GM08714 (cell line): ENCODE measurements around the gene VWF.

Source experiments
- H3K4me3 ChIP-seq: fragments of 200-500 bp; sonication (Bioruptor generic); 2 replicates; pipeline ENCODE4 v1.5.1; 2014; ENCODE audit warnings: mild to moderate bottlenecking, low read length, inconsistent platforms
- ZNF274 ChIP-seq: IDR thresholded peaks from 2 replicates; pipeline ENCODE4 v1.6.1; 2012; ENCODE audit warnings: mild to moderate bottlenecking, low read depth, low read length

Gene VWF

GRCh38 chr12:5976196-5976595 is 148.3 kb downstream of the VWF start:
- no peak overlapping the region for H3K4me3 ChIP-seq
- TF ChIP-seq ZNF274 = no peak

GRCh38 chr12:5973461-5974115 is 150.9 kb downstream of the VWF start:
- TF ChIP-seq ZNF274 = no peak

GRCh38 chr12:5972387-5972786 is 152.1 kb downstream of the VWF start:
- TF ChIP-seq ZNF274 = no peak
- no peak overlapping the region for H3K4me3 ChIP-seq

More at GRCh38 chr12:5973461-5974115, 150.9 kb downstream of the VWF start:
- no peak overlapping the region for H3K4me3 ChIP-seq

GRCh38 chr12:5971194-5971850 is 153.1 kb downstream of the VWF start:
- TF ChIP-seq ZNF274 = no peak
- H3K4me3 ChIP-seq = no peak overlapping the region

- TF ChIP-seq ZNF274 = no peak
- no peak overlapping the region for H3K4me3 ChIP-seq
Observed at GRCh38 chr12:5969974-5970690, 154.3 kb downstream of the VWF start.

GRCh38 chr12:5969156-5969973 is 155.1 kb downstream of the VWF start:
- TF ChIP-seq ZNF274 = no peak
- no peak overlapping the region for H3K4me3 ChIP-seq

GRCh38 chr12:5967645-5968415 is 156.6 kb downstream of the VWF start:
- TF ChIP-seq ZNF274 = no peak
- no peak overlapping the region for H3K4me3 ChIP-seq

- TF ChIP-seq ZNF274 = no peak
- no peak overlapping the region for H3K4me3 ChIP-seq
Observed at GRCh38 chr12:5966486-5967095, 157.9 kb downstream of the VWF start.

- TF ChIP-seq ZNF274 = no peak
- H3K4me3 ChIP-seq = no peak overlapping the region
Observed at GRCh38 chr12:5965950-5966383, 158.5 kb downstream of the VWF start.

- no peak overlapping the region for H3K4me3 ChIP-seq
- TF ChIP-seq ZNF274 = no peak
Observed at GRCh38 chr12:5964913-5965900, 159.3 kb downstream of the VWF start.

GRCh38 chr12:5963515-5963914 is 161.0 kb downstream of the VWF start:
- no peak for TF ChIP-seq ZNF274
- H3K4me3 ChIP-seq = no peak overlapping the region

- H3K4me3 ChIP-seq = no peak overlapping the region
- no peak for TF ChIP-seq ZNF274
Observed at GRCh38 chr12:5960783-5961182, 163.7 kb downstream of the VWF start.
